ENCODE measurements around the gene TIMM29. TPM values are rescaled to one million over a fixed set of nuclear protein-coding genes. Genes with fewer than 3 reads are reported as not detected.
A peak's percentile ranks its signal among the peaks of the same experiment; 100 is the strongest.

Gene TIMM29
- total and polyA plus RNA-seq, 9 of the 15 experiments (the other 6 are each of a cell fraction or from before 2014, with no cell fraction given) = 2.4 to 29.4 (median 16.3) TPM

DNA sequence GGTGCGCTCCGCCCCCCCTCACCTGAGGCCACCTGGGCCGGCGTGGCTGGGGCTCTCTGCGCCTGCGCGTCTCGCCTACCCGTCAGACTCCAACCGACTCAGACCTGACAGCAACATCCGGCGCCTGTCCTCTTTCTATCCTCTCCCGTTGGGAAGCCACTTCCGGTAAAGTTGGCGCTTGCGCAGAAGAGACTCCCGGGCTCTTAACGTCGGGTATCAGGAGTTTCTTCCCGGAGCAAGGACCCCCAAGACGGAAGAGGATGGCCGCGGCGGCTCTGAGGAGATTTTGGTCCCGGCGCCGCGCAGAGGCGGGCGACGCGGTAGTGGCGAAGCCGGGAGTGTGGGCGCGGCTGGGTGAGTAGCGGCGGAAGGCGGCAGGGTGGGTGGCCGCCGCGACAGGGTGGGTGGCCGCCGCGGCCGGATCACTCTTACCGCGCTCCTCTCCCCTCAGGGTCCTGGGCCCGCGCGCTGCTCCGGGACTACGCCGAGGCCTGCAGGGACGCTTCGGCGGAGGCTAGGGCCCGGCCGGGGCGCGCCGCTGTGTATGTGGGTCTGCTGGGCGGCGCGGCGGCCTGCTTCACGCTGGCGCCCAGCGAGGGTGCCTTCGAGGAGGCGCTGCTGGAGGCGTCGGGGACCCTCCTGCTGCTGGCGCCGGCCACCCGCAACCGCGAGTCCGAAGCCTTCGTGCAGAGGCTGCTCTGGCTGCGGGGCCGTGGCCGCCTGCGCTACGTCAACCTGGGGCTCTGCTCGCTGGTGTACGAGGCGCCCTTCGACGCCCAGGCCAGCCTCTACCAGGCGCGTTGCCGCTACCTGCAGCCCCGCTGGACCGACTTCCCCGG is at the start of gene TIMM29, which contains the start of gene YIPF2 (continued):
- TF ChIP-seq, protein P1, sequence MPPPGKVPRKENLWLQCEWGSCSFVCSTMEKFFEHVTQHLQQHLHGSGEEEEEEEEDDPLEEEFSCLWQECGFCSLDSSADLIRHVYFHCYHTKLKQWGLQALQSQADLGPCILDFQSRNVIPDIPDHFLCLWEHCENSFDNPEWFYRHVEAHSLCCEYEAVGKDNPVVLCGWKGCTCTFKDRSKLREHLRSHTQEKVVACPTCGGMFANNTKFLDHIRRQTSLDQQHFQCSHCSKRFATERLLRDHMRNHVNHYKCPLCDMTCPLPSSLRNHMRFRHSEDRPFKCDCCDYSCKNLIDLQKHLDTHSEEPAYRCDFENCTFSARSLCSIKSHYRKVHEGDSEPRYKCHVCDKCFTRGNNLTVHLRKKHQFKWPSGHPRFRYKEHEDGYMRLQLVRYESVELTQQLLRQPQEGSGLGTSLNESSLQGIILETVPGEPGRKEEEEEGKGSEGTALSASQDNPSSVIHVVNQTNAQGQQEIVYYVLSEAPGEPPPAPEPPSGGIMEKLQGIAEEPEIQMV (tag; conservative IDR thresholded peaks at IDR 0.05; ENCODE audit: low read depth) = no peak
- TF ChIP-seq TCF7 (IDR thresholded peaks at IDR 0.05; ENCODE audit: borderline replicate concordance) (peak; percentile 55; the same call in 1 of the 2 replicates), HNRNPLL (IDR thresholded peaks at IDR 0.05; ENCODE audit: low read depth, low read length, poor library complexity, severe bottlenecking) (no peak), NFRKB (IDR thresholded peaks at IDR 0.05; ENCODE audit: low read depth) (peak; percentile 77), SRSF3 (IDR thresholded peaks at IDR 0.05; ENCODE audit: insufficient read depth, low read length) (no peak), NFYB (IDR thresholded peaks at IDR 0.05; ENCODE audit: extremely low read depth, insufficient read length) (no peak), ASH1L (IDR thresholded peaks at IDR 0.05; ENCODE audit: borderline replicate concordance, low read depth, partially characterized antibody) (no peak), ELF2 (CRISPR knock-in tag; IDR thresholded peaks at IDR 0.05) (peak; percentile 96), CHD2 (IDR thresholded peaks at IDR 0.05; ENCODE audit: low read depth, low read length) (no peak), ZNF274 (IDR thresholded peaks at IDR 0.05; ENCODE audit: borderline replicate concordance, low read depth, low read length) (no peak), ZNF586 (CRISPR knock-in tag; conservative IDR thresholded peaks at IDR 0.05) (no peak), FOS (IDR thresholded peaks at IDR 0.05; ENCODE audit: extremely low read depth, insufficient read length) (no peak), EHMT2 (IDR thresholded peaks at IDR 0.05) (no peak), PCBP2 (IDR thresholded peaks at IDR 0.05; ENCODE audit: low read depth, low read length, poor library complexity, severe bottlenecking) (no peak)
- TF ChIP-seq, protein P2, sequence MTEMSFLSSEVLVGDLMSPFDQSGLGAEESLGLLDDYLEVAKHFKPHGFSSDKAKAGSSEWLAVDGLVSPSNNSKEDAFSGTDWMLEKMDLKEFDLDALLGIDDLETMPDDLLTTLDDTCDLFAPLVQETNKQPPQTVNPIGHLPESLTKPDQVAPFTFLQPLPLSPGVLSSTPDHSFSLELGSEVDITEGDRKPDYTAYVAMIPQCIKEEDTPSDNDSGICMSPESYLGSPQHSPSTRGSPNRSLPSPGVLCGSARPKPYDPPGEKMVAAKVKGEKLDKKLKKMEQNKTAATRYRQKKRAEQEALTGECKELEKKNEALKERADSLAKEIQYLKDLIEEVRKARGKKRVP (CRISPR knock-in tag; IDR thresholded peaks at IDR 0.05) = no peak
- TF ChIP-seq, protein P3, sequence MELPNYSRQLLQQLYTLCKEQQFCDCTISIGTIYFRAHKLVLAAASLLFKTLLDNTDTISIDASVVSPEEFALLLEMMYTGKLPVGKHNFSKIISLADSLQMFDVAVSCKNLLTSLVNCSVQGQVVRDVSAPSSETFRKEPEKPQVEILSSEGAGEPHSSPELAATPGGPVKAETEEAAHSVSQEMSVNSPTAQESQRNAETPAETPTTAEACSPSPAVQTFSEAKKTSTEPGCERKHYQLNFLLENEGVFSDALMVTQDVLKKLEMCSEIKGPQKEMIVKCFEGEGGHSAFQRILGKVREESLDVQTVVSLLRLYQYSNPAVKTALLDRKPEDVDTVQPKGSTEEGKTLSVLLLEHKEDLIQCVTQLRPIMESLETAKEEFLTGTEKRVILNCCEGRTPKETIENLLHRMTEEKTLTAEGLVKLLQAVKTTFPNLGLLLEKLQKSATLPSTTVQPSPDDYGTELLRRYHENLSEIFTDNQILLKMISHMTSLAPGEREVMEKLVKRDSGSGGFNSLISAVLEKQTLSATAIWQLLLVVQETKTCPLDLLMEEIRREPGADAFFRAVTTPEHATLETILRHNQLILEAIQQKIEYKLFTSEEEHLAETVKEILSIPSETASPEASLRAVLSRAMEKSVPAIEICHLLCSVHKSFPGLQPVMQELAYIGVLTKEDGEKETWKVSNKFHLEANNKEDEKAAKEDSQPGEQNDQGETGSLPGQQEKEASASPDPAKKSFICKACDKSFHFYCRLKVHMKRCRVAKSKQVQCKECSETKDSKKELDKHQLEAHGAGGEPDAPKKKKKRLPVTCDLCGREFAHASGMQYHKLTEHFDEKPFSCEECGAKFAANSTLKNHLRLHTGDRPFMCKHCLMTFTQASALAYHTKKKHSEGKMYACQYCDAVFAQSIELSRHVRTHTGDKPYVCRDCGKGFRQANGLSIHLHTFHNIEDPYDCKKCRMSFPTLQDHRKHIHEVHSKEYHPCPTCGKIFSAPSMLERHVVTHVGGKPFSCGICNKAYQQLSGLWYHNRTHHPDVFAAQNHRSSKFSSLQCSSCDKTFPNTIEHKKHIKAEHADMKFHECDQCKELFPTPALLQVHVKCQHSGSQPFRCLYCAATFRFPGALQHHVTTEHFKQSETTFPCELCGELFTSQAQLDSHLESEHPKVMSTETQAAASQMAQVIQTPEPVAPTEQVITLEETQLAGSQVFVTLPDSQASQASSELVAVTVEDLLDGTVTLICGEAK (IDR thresholded peaks at IDR 0.05) = peak; percentile 100
- TF ChIP-seq, protein P3 (CRISPR knock-in tag; IDR thresholded peaks at IDR 0.05) = no peak

All from K562 (cell line).